Fibroblast of peridontal ligament (primary cell): ENCODE results near the gene DIMT1.

Source experiments
- DNase-seq: peaks from one replicate; pipeline ENCODE4 v3.0.0-alpha.2; 2010; ENCODE audit errors: extremely low read depth

The DIMT1 gene

DNA sequence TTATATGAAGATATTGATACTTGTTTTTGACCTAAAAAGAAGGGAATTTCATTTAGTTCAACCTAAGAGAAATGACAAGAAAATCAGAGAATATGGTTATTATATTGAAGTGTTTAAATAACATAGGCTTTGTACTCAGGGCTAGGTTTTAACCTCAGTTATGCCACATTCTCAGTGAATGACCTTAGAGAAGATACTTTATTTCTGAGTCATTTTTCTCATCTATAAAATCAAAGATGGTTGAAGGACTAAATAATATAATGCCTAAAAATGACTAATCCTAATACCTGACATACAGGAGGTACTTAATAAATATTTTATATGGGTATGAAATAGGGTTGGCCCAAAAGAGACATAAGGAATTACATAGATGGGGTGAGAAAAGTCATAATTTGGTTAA is 32.3 kb downstream of the DIMT1 start:
- no peak for DNase-seq

- DNase-seq = no peak
Observed at GRCh38 chr5:62369039-62369438, 34.7 kb downstream of the DIMT1 start.

GRCh38 chr5:62362701-62363100 is 41.0 kb downstream of the DIMT1 start:
- DNase-seq = no peak

- DNase-seq = peak; percentile 75
Observed at GRCh38 chr5:62354028-62354874, 49.5 kb downstream of the DIMT1 start.

DNA sequence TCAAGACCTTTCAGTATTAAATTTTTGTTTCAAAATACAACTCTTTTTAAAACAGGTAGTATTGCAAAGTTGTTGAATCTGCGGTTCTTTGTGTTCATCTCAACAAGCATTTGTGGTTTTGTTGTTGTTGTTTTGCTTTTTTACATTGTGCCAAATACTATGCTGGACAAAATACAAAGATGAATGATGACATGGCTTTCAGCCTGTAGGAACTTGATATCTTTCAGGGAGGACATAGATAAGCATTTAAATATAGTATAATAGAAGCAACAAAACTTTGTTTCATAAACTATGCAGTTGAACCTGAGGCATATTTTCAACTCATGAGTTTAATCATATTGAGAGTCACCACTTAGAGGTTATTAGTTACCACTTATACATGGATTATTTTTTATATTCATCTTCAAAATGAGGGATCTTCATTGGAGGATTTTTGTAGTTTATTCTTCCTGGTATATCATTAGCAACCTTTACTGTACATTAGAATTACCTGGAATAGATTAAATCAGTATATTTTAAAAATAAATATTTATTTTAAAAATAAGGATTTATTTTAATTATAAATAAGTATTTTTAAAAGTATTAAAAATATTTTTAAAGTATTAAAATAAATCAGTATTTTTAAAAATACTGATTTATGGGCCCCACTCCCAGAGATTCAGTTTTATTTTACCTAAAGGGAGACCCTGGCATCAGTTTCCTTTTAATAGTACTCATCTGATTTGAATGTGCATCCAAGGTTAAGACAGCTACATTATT is 54.8 kb downstream of the DIMT1 start:
- no peak for DNase-seq

DNA sequence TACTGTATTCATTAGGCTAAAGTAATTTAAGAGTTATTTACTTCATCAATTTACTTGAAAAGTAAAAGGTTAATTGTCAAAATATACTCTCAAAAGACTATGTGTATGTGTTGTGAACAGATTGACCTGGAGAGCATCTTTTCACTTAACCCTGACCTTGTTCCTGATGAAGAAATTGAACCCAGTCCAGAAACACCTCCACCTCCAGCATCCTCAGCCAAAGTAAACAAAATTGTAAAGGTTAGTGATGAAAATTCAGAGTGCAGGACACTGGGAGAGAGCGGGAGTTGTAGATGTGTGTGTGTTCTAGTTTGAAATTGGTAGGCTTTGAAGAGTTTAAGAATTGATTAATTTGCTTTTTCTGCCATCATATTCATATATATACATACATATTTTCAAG is 55.8 kb downstream of the DIMT1 start:
- DNase-seq = no peak

DNA sequence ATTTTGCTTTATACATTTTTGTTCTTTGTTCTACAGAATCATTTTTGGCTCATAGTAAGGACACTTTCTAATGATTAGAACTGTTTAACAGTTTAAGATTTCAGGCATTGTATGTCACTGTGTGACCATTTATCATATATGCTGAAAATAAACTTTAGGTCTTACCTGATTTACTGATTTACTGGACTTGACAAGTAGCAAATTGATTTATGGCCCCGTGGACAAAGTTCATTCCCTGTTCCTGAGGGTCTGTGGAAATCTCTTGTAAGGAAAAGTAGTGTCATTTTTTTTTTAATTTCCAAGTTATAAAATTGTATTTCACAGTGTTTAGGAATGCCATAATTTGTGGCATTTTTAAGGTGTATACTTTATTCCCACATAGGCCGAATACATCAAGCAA is 57.0 kb downstream of the DIMT1 start:
- DNase-seq = no peak

DNA sequence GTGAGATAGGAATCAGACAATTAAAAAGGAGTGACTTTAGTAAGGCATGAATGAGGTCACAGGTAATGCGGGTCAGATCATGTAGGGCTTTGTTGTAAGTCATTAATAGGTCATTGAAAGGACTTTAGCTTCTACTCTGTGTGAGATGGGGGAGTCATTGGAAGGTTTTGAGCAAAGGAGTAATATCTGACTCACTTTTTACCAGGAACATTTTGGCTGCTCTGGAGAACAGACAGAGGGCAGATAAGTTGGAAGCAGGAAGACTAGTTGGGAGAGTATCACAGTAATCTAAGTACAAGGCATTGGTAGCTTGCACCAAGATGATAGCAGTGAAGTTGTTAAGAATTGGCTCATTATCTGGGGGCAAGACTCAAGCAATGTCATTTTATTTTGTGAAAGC is 60.3 kb downstream of the DIMT1 start:
- no peak for DNase-seq

- no peak for DNase-seq
Observed at GRCh38 chr5:62342476-62342837, 61.2 kb downstream of the DIMT1 start.

GRCh38 chr5:62341783-62342475 is 61.8 kb downstream of the DIMT1 start:
- no peak for DNase-seq

- no peak for DNase-seq
Observed at GRCh38 chr5:62340979-62341378, 62.7 kb downstream of the DIMT1 start.

DNA sequence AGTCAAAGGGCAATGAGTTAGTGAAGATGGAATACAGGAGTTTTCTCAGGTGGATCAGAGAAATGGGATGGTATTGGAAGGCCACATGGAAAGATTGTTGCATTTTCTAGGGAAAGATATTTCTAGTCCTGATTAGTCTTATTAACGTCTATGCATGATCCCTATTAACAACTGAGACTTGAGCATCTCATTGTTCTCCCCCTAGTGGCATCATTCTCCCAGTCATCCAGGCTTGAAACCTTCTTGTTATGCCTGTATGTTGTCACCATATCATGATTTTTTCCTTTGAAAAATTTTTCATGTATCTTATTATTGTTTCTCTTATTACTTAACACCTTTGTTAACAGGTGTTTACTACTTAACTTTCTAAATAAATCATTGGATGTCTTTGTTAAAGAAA is 63.3 kb downstream of the DIMT1 start:
- no peak for DNase-seq
